ENCODE data around the gene NPR2.
A peak's percentile ranks its signal among the peaks of the same experiment; 100 is the strongest.

Gene NPR2

GRCh38 chr9:35743880-35744518 is 47.4 kb upstream of the NPR2 start:
- Histone ChIP-seq H3K9me3 (ENCODE audit: insufficient read depth, low read length) (no peaks in the 10 kb centered on the region), H2AFZ (ENCODE audit: low read depth, low read length, severe bottlenecking) (no peak overlapping the region), H3K4me3 (ENCODE audit: insufficient read depth, low read length, poor library complexity, severe bottlenecking) (no peak overlapping the region), H3K36me3 (ENCODE audit: low read length) (peaks cover 10% of the 10 kb centered on the region; the same call in 1 of the 2 replicates), H3K4me2 (ENCODE audit: low read depth, low read length, poor library complexity, severe bottlenecking) (no peak overlapping the region), H3K79me2 (ENCODE audit: insufficient read depth, low read length) (peaks cover 36% of the 10 kb centered on the region), H3F3A (ENCODE audit: insufficient read depth) (no peaks in the 10 kb centered on the region), H4K20me1 (ENCODE audit: low read depth, low read length) (peaks cover 8% of the 10 kb centered on the region; the same call in 1 of the 2 replicates), H3K9me2 (replicated peaks; ENCODE audit: insufficient read depth, low read length) (no peaks in the 10 kb centered on the region), H3K27me3 (ENCODE audit: low read length) (no peaks in the 10 kb centered on the region), H3K9ac (ENCODE audit: low read length) (no peak overlapping the region), H3K27ac (ENCODE audit: low read depth, low read length) (no peak overlapping the region)
- TF ChIP-seq EZH2phosphoT487 (conservative IDR thresholded peaks at IDR 0.05; ENCODE audit: low read length): no peak
- TF ChIP-seq, protein P1, sequence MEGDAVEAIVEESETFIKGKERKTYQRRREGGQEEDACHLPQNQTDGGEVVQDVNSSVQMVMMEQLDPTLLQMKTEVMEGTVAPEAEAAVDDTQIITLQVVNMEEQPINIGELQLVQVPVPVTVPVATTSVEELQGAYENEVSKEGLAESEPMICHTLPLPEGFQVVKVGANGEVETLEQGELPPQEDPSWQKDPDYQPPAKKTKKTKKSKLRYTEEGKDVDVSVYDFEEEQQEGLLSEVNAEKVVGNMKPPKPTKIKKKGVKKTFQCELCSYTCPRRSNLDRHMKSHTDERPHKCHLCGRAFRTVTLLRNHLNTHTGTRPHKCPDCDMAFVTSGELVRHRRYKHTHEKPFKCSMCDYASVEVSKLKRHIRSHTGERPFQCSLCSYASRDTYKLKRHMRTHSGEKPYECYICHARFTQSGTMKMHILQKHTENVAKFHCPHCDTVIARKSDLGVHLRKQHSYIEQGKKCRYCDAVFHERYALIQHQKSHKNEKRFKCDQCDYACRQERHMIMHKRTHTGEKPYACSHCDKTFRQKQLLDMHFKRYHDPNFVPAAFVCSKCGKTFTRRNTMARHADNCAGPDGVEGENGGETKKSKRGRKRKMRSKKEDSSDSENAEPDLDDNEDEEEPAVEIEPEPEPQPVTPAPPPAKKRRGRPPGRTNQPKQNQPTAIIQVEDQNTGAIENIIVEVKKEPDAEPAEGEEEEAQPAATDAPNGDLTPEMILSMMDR (IDR thresholded peaks at IDR 0.05; ENCODE audit: insufficient read depth, low read length, poor library complexity, severe bottlenecking): no peak

GRCh38 chr9:35745569-35745968 is 45.8 kb upstream of the NPR2 start:
- Histone ChIP-seq H3K4me3 (ENCODE audit: insufficient read depth, low read length, poor library complexity, severe bottlenecking) (no peak overlapping the region), H3K27me3 (ENCODE audit: low read length) (no peaks in the 10 kb centered on the region), H3K27ac (ENCODE audit: low read depth, low read length) (no peak overlapping the region), H3K9me2 (replicated peaks; ENCODE audit: insufficient read depth, low read length) (no peaks in the 10 kb centered on the region), H2AFZ (ENCODE audit: low read depth, low read length, severe bottlenecking) (no peak overlapping the region), H3F3A (ENCODE audit: insufficient read depth) (no peaks in the 10 kb centered on the region), H3K9ac (ENCODE audit: low read length) (no peak overlapping the region), H4K20me1 (ENCODE audit: low read depth, low read length) (peaks cover 8% of the 10 kb centered on the region; the same call in 1 of the 2 replicates), H3K79me2 (ENCODE audit: insufficient read depth, low read length) (peaks cover 36% of the 10 kb centered on the region), H3K36me3 (ENCODE audit: low read length) (peaks cover 10% of the 10 kb centered on the region; the same call in 1 of the 2 replicates), H3K9me3 (ENCODE audit: insufficient read depth, low read length) (no peaks in the 10 kb centered on the region), H3K4me2 (ENCODE audit: low read depth, low read length, poor library complexity, severe bottlenecking) (peak overlapping the region; percentile 67)
- TF ChIP-seq, protein P1 (IDR thresholded peaks at IDR 0.05; ENCODE audit: insufficient read depth, low read length, poor library complexity, severe bottlenecking): no peak
- TF ChIP-seq EZH2phosphoT487 (conservative IDR thresholded peaks at IDR 0.05; ENCODE audit: low read length): no peak

DNA sequence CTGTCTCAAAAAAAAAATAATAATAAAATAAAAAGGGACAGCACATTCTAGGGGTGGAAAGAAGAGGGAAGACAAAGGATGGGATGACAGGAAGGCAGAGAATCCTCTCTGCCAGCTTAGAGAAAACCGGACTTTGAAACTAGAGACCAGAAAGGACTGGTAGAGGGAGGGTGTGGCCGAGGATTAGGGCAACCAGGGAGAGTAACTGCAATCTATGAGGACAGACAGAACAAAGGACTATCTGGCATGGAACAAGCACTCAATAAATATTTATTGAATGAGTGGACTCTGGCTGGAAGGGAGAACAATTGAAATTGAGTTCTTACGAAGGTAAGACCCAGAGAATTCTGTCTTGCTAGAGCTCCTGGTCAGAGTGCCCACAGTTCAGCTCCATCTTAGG is 44.8 kb upstream of the NPR2 start:
- peaks cover 36% of the 10 kb centered on the region for H3K79me2 ChIP-seq (ENCODE audit: insufficient read depth, low read length)

More for the DNA sequence above, 44.8 kb upstream of the NPR2 start:
- Histone ChIP-seq H2AFZ (ENCODE audit: low read depth, low read length, severe bottlenecking) (no peak overlapping the region), H4K20me1 (ENCODE audit: low read depth, low read length) (peaks cover 8% of the 10 kb centered on the region; the same call in 1 of the 2 replicates), H3K4me3 (ENCODE audit: insufficient read depth, low read length, poor library complexity, severe bottlenecking) (peak overlapping the region; percentile 77), H3K9me2 (replicated peaks; ENCODE audit: insufficient read depth, low read length) (no peaks in the 10 kb centered on the region), H3K4me2 (ENCODE audit: low read depth, low read length, poor library complexity, severe bottlenecking) (peak overlapping the region; percentile 67), H3F3A (ENCODE audit: insufficient read depth) (no peaks in the 10 kb centered on the region), H3K27ac (ENCODE audit: low read depth, low read length) (no peak overlapping the region), H3K36me3 (ENCODE audit: low read length) (peaks cover 10% of the 10 kb centered on the region; the same call in 1 of the 2 replicates), H3K9ac (ENCODE audit: low read length) (peak overlapping the region; percentile 78; the same call in 1 of the 2 replicates), H3K9me3 (ENCODE audit: insufficient read depth, low read length) (no peaks in the 10 kb centered on the region), H3K27me3 (ENCODE audit: low read length) (no peaks in the 10 kb centered on the region)
- TF ChIP-seq EZH2phosphoT487 (conservative IDR thresholded peaks at IDR 0.05; ENCODE audit: low read length): no peak
- TF ChIP-seq, protein P1 (IDR thresholded peaks at IDR 0.05; ENCODE audit: insufficient read depth, low read length, poor library complexity, severe bottlenecking): no peak
